GM21825 (cell line): ENCODE results near the gene CNTNAP4.

Experiments
- ATAC-seq: cut with Tn5 transposase; IDR thresholded peaks from one replicate; pipeline ENCODE4 v1.9.1; 2021; ENCODE audit warnings: mild to moderate bottlenecking, moderate library complexity; ENCODE audit not compliant: unreplicated experiment

The CNTNAP4 gene

GRCh38 chr16:76387994-76388393 lies 110.8 kb downstream of the CNTNAP4 start:
- ATAC-seq: no peak

- ATAC-seq: no peak
These were observed 111.9 kb downstream of the CNTNAP4 start for GRCh38 chr16:76389126-76389525.

- no peak for ATAC-seq
These were observed 113.3 kb downstream of the CNTNAP4 start for GRCh38 chr16:76390476-76390875.

GRCh38 chr16:76396977-76397376 lies 119.8 kb downstream of the CNTNAP4 start:
- ATAC-seq: no peak

GRCh38 chr16:76409706-76410105 lies 132.5 kb downstream of the CNTNAP4 start:
- ATAC-seq: no peak

- no peak for ATAC-seq
These were observed 144.4 kb downstream of the CNTNAP4 start for GRCh38 chr16:76421571-76421970.

- no peak for ATAC-seq
These were observed 151.7 kb downstream of the CNTNAP4 start for GRCh38 chr16:76428858-76429257.

GRCh38 chr16:76441391-76441790 lies 164.2 kb downstream of the CNTNAP4 start:
- ATAC-seq: no peak

GRCh38 chr16:76441876-76442275 lies 164.7 kb downstream of the CNTNAP4 start:
- ATAC-seq: no peak

GRCh38 chr16:76443973-76444372 lies 166.8 kb downstream of the CNTNAP4 start:
- ATAC-seq: no peak

- no peak for ATAC-seq
These were observed 167.6 kb downstream of the CNTNAP4 start for GRCh38 chr16:76444832-76445231.

GRCh38 chr16:76445815-76446214 lies 168.6 kb downstream of the CNTNAP4 start:
- ATAC-seq: no peak

GRCh38 chr16:76446251-76446650 lies 169.1 kb downstream of the CNTNAP4 start:
- ATAC-seq: no peak

GRCh38 chr16:76450890-76451289 lies 173.7 kb downstream of the CNTNAP4 start:
- ATAC-seq: no peak

- ATAC-seq: no peak
These were observed 178.1 kb downstream of the CNTNAP4 start for GRCh38 chr16:76455257-76455656.

- no peak for ATAC-seq
These were observed 178.8 kb downstream of the CNTNAP4 start for GRCh38 chr16:76456016-76456415.

- no peak for ATAC-seq
These were observed 181.9 kb downstream of the CNTNAP4 start for GRCh38 chr16:76459111-76459510.

- no peak for ATAC-seq
These were observed 184.6 kb downstream of the CNTNAP4 start for GRCh38 chr16:76461836-76462235.

GRCh38 chr16:76464955-76465620 lies 187.9 kb downstream of the CNTNAP4 start:
- no peak for ATAC-seq

GRCh38 chr16:76466871-76467270 lies 189.7 kb downstream of the CNTNAP4 start:
- ATAC-seq: no peak

GRCh38 chr16:76474048-76474447 lies 196.8 kb downstream of the CNTNAP4 start:
- no peak for ATAC-seq

GRCh38 chr16:76478105-76478504 lies 200.9 kb downstream of the CNTNAP4 start:
- ATAC-seq: no peak

GRCh38 chr16:76483307-76483909 lies 206.2 kb downstream of the CNTNAP4 start:
- no peak for ATAC-seq
